GM21717 (cell line): ENCODE results near the gene ZC2HC1B.
"Not testable (repeated sequence)": the region's sequence is repeated elsewhere in the genome, so short reads cannot be mapped to it uniquely, and the experiment has no call there.

Experiments
- ATAC-seq: cut with Tn5 transposase; IDR thresholded peaks from one replicate; pipeline ENCODE4 v1.9.1; 2021; ENCODE audit warnings: mild to moderate bottlenecking, moderate library complexity; ENCODE audit not compliant: unreplicated experiment

ZC2HC1B gene

GRCh38 chr6:143864234-143864633 lies at the start of gene ZC2HC1B:
ZC2HC1B (plus strand) TSS chr6:143864474; CDS start chr6:143864540, 66 bp downstream.
- ATAC-seq = no peak

GRCh38 chr6:143817621-143818020 lies 46.7 kb upstream of the ZC2HC1B start:
- no peak for ATAC-seq

- no peak for ATAC-seq
These were observed 42.9 kb upstream of the ZC2HC1B start for GRCh38 chr6:143821359-143821758.

- ATAC-seq = no peak
These were observed 41.7 kb upstream of the ZC2HC1B start for GRCh38 chr6:143822584-143823024.

GRCh38 chr6:143823548-143823947 lies 40.7 kb upstream of the ZC2HC1B start:
- ATAC-seq = no peak

GRCh38 chr6:143828572-143828971 lies 35.7 kb upstream of the ZC2HC1B start:
- no peak for ATAC-seq

GRCh38 chr6:143836150-143836549 lies 28.1 kb upstream of the ZC2HC1B start:
- no peak for ATAC-seq

- ATAC-seq = no peak
These were observed 25.9 kb upstream of the ZC2HC1B start for GRCh38 chr6:143838395-143838794.

- no peak for ATAC-seq
These were observed 25.1 kb upstream of the ZC2HC1B start for GRCh38 chr6:143839196-143839595.

GRCh38 chr6:143840595-143841265 lies 23.5 kb upstream of the ZC2HC1B start:
- no peak for ATAC-seq

- peak; percentile 31 for ATAC-seq
These were observed 21.8 kb upstream of the ZC2HC1B start for GRCh38 chr6:143842461-143842901.

- peak; percentile 100 for ATAC-seq
These were observed 21.2 kb upstream of the ZC2HC1B start, which contains the start of gene LTV1 for GRCh38 chr6:143842902-143843676. LTV1 (plus strand) TSS chr6:143843338; CDS start chr6:143843478, 140 bp downstream.

- ATAC-seq = peak; percentile 10
These were observed 20.6 kb upstream of the ZC2HC1B start for GRCh38 chr6:143843677-143843999.

- no peak for ATAC-seq
These were observed 20.3 kb upstream of the ZC2HC1B start for GRCh38 chr6:143844006-143844405.

GRCh38 chr6:143845033-143845432 lies 19.2 kb upstream of the ZC2HC1B start:
- ATAC-seq = no peak

GRCh38 chr6:143851706-143852105 lies 12.6 kb upstream of the ZC2HC1B start:
- not testable (repeated sequence) for ATAC-seq

- not testable (repeated sequence) for ATAC-seq
These were observed 9.2 kb upstream of the ZC2HC1B start for GRCh38 chr6:143855057-143855456.

GRCh38 chr6:143856762-143857161 lies 7.5 kb upstream of the ZC2HC1B start:
- not testable (repeated sequence) for ATAC-seq

GRCh38 chr6:143857651-143858050 lies 6.6 kb upstream of the ZC2HC1B start:
- no peak for ATAC-seq

- ATAC-seq = no peak
These were observed 4.2 kb upstream of the ZC2HC1B start for GRCh38 chr6:143859891-143860660.

- ATAC-seq = no peak
These were observed 503 bp upstream of the ZC2HC1B start for GRCh38 chr6:143863771-143864170.
